ENCODE results near the gene RNF207.

The RNF207 gene

DNA sequence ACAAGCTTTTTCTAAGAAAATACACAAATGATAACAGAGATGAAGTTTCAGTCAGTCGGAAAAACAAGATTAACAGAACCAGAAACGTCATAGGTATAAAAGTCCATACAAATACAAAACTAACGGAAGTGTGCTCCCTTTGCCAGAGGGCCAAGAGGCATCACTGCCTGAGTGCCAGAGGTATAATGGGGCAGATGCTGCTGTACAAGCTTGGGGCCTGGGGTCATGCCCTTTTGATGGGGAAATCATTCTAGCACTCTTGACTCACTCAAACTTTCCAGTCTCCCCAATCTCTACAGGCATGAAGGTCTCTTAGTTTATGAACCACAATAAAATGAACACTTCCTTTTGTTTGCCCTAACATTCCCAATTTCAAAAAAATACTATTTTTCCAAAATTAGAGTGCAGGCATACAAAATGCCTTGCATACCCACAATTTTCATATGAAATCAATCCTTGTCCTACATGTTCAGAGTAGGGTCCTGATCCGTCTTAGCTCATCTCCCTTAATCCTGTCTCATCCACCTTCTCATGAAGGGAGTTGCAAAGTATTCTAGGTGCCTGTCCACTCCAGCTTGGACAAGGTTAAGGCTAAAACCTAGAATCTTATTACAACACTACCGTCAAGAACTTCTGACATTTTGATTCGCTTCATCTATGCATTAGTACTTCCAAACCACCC lies 8.0 kb upstream of the RNF207 start:
- no peak for TF ChIP-seq REST (IDR thresholded peaks at IDR 0.05; ENCODE audit: low read depth)
- TF ChIP-seq CEBPB (IDR thresholded peaks at IDR 0.05) = no peak
- TF ChIP-seq FOXM1 (IDR thresholded peaks at IDR 0.05; ENCODE audit: borderline replicate concordance, low read depth) = no peak
- no peak for TF ChIP-seq EGR1 (IDR thresholded peaks at IDR 0.05)
- no peak for TF ChIP-seq CREB1 (IDR thresholded peaks at IDR 0.05; ENCODE audit: low read depth)
- TF ChIP-seq EP300 (IDR thresholded peaks at IDR 0.05; ENCODE audit: borderline replicate concordance) = no peak
- no peak for TF ChIP-seq TCF12 (IDR thresholded peaks at IDR 0.05; ENCODE audit: low read depth)
- TF ChIP-seq TAF1 (IDR thresholded peaks at IDR 0.05; ENCODE audit: low read depth) = no peak
- TF ChIP-seq ZBTB7A (IDR thresholded peaks at IDR 0.05; ENCODE audit: low read depth) = no peak
- no peak for TF ChIP-seq USF1 (IDR thresholded peaks at IDR 0.05)
- TF ChIP-seq, protein P1, sequence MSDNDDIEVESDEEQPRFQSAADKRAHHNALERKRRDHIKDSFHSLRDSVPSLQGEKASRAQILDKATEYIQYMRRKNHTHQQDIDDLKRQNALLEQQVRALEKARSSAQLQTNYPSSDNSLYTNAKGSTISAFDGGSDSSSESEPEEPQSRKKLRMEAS (IDR thresholded peaks at IDR 0.05) = no peak
- no peak for TF ChIP-seq RAD21 (IDR thresholded peaks at IDR 0.05; ENCODE audit: low read depth)
- no peak for TF ChIP-seq NFIC (IDR thresholded peaks at IDR 0.05)
- TF ChIP-seq TEAD4 (IDR thresholded peaks at IDR 0.05) = no peak
- TF ChIP-seq YY1 (IDR thresholded peaks at IDR 0.05; ENCODE audit: low read depth) = no peak

- no peak for TF ChIP-seq EP300 (IDR thresholded peaks at IDR 0.05; ENCODE audit: borderline replicate concordance)
- no peak for TF ChIP-seq RAD21 (IDR thresholded peaks at IDR 0.05; ENCODE audit: low read depth)
Measured at GRCh38 chr1:6198646-6199297, 7.1 kb upstream of the RNF207 start.

DNA sequence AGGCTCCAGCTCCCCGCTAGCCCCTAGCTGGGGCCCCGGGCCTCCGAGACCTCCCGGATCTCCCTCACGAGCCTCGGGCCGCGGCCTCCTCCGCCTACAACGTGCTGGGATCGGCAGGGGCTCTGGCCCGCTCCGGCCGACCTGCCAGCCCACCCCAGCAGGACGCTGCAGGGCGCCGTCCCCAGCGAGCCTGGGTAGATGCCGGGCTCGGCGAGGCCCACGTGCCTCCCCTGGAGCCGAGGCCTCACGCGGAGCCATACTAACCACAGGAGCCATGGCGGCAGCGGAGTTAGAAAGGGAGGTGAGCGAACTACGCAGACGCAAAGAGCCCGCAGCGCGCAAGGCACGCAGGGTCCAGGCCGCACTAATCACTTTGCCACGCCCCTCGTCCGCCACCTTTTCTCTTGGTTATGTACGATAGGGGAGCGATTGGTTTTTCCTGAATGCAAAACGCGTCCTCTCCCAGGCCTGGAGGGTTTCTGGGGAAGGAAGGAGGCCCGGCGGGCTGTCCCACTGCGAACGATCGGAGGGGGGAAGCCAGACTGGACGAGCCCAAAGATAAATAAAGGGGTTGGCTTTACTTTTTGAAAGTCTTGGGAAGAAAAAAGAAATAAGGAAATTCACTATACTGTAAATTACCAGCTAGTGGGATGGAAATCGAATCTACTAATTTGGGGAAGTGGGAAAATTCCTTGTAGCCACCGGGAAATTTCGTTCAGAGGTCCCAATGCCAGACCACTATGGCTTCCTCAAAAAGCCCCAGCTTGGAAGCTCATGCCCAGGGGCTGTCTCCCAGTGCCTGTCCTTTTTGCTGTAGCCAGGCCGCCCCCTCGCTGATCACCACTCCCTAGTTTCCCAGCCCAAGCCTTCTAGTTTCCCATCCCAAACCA lies 6.4 kb upstream of the RNF207 start, which contains the start of gene RPL22:
TSS of gene RPL22 (minus strand) at position 298 of the 890 bp plus-strand sequence. CDS start at position 276, 22 bp downstream.
- TF ChIP-seq YY1 (IDR thresholded peaks at IDR 0.05; ENCODE audit: low read depth) (peak; percentile 94), ZBTB7A (IDR thresholded peaks at IDR 0.05; ENCODE audit: low read depth) (no peak), TEAD4 (IDR thresholded peaks at IDR 0.05) (peak; percentile 35; the same call in 1 of the 2 replicates), USF1 (IDR thresholded peaks at IDR 0.05) (peak; percentile 5; the same call in 1 of the 2 replicates), CREB1 (IDR thresholded peaks at IDR 0.05; ENCODE audit: low read depth) (peak; percentile 39; the same call in 1 of the 2 replicates), EP300 (IDR thresholded peaks at IDR 0.05; ENCODE audit: borderline replicate concordance) (peak; percentile 63; the same call in 1 of the 2 replicates), TCF12 (IDR thresholded peaks at IDR 0.05; ENCODE audit: low read depth) (peak; percentile 50; the same call in 1 of the 2 replicates), TAF1 (IDR thresholded peaks at IDR 0.05; ENCODE audit: low read depth) (peak; percentile 95), REST (IDR thresholded peaks at IDR 0.05; ENCODE audit: low read depth) (no peak), RAD21 (IDR thresholded peaks at IDR 0.05; ENCODE audit: low read depth) (no peak)
- TF ChIP-seq, protein P1 (IDR thresholded peaks at IDR 0.05) = peak; percentile 97

DNA sequence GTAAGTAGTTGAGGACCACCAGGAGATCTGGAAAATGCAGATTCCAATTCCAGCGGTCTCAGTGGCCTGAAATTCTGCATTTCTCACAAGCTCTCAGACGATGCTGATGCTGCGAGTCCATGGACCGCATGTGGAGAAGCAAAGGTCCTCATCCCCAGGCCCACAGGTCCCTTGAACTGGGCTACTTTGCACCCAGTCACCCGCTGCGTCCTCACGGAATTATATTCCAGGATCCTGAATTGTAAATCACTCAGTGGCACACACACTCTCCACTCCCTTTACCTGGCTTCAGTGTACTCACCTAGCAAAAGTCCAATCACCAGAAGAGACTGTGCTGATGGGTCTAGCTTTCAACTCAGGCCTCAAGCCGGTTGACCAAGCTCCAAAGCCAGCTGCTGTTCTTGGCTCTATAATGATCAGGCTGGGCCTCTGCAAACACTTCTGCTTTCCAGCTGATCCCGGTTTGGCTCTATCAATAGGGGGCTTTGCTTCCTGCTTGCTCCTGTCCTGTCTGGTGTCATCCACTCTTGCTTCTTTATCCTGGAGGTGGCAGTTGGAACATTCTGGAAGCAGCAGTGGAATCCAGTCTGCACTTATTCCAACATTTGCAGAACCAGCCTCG lies 5.6 kb upstream of the RNF207 start:
- TF ChIP-seq, protein P1 (IDR thresholded peaks at IDR 0.05) = no peak
- no peak for TF ChIP-seq USF1 (IDR thresholded peaks at IDR 0.05)
- TF ChIP-seq RAD21 (IDR thresholded peaks at IDR 0.05; ENCODE audit: low read depth) = no peak
- no peak for TF ChIP-seq TCF12 (IDR thresholded peaks at IDR 0.05; ENCODE audit: low read depth)
- TF ChIP-seq FOXM1 (IDR thresholded peaks at IDR 0.05; ENCODE audit: borderline replicate concordance, low read depth) = no peak
- no peak for TF ChIP-seq CEBPB (IDR thresholded peaks at IDR 0.05)
- TF ChIP-seq EP300 (IDR thresholded peaks at IDR 0.05; ENCODE audit: borderline replicate concordance) = no peak
